ENCODE results near the gene LHX4. TPM values are rescaled to one million over a fixed set of nuclear protein-coding genes. Genes with fewer than 3 reads are reported as not detected.

The LHX4 gene
- total and polyA plus RNA-seq, 4 donors, result under 0.01 to 0.19 (median 0.05) TPM

GRCh38 chr1:180256341-180257027 is 26.4 kb downstream of the LHX4 start:
- peaks cover 0 to 2% (median 0%) of the 10 kb centered on the region in 4 donors for H3K27me3 ChIP-seq (ENCODE audit: control insufficient read depth in 4 of 4, insufficient read depth in 4 of 4, low read length in 3 of 4)
- H3K36me3 ChIP-seq (ENCODE audit: control insufficient read depth in 4 of 4, insufficient read depth in 3 of 4, low read depth in 1 of 4, low read length in 3 of 4), result no peaks in the 10 kb centered on the region
- WGBS, result 83% methylated on average over 15 of the region's 15 CpGs
- no peaks in the 10 kb centered on the region for H3K9me3 ChIP-seq (ENCODE audit: control insufficient read depth in 4 of 4, low read length in 3 of 4)
- H3K9ac ChIP-seq (ENCODE audit: low read depth in 1 of 2, low read length in 2 of 2), result no peak overlapping the region
- no peak overlapping the region for H3K4me3 ChIP-seq (ENCODE audit: low read depth in 1 of 3, low read length in 3 of 3)
- no peaks in the 10 kb centered on the region for H3K4me1 ChIP-seq (ENCODE audit: control insufficient read depth in 4 of 4, insufficient read depth in 4 of 4, low read length in 3 of 4)
- H3K27ac ChIP-seq (ENCODE audit: low read depth in 1 of 2, low read length in 2 of 2), result no peak overlapping the region
- TF ChIP-seq, protein P1, sequence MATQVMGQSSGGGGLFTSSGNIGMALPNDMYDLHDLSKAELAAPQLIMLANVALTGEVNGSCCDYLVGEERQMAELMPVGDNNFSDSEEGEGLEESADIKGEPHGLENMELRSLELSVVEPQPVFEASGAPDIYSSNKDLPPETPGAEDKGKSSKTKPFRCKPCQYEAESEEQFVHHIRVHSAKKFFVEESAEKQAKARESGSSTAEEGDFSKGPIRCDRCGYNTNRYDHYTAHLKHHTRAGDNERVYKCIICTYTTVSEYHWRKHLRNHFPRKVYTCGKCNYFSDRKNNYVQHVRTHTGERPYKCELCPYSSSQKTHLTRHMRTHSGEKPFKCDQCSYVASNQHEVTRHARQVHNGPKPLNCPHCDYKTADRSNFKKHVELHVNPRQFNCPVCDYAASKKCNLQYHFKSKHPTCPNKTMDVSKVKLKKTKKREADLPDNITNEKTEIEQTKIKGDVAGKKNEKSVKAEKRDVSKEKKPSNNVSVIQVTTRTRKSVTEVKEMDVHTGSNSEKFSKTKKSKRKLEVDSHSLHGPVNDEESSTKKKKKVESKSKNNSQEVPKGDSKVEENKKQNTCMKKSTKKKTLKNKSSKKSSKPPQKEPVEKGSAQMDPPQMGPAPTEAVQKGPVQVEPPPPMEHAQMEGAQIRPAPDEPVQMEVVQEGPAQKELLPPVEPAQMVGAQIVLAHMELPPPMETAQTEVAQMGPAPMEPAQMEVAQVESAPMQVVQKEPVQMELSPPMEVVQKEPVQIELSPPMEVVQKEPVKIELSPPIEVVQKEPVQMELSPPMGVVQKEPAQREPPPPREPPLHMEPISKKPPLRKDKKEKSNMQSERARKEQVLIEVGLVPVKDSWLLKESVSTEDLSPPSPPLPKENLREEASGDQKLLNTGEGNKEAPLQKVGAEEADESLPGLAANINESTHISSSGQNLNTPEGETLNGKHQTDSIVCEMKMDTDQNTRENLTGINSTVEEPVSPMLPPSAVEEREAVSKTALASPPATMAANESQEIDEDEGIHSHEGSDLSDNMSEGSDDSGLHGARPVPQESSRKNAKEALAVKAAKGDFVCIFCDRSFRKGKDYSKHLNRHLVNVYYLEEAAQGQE (IDR thresholded peaks at IDR 0.05), result no peak
- TF ChIP-seq FOXA1 (IDR thresholded peaks at IDR 0.05) (no peak), RAD21 (IDR thresholded peaks at IDR 0.05) (no peak)
- TF ChIP-seq, protein P2, sequence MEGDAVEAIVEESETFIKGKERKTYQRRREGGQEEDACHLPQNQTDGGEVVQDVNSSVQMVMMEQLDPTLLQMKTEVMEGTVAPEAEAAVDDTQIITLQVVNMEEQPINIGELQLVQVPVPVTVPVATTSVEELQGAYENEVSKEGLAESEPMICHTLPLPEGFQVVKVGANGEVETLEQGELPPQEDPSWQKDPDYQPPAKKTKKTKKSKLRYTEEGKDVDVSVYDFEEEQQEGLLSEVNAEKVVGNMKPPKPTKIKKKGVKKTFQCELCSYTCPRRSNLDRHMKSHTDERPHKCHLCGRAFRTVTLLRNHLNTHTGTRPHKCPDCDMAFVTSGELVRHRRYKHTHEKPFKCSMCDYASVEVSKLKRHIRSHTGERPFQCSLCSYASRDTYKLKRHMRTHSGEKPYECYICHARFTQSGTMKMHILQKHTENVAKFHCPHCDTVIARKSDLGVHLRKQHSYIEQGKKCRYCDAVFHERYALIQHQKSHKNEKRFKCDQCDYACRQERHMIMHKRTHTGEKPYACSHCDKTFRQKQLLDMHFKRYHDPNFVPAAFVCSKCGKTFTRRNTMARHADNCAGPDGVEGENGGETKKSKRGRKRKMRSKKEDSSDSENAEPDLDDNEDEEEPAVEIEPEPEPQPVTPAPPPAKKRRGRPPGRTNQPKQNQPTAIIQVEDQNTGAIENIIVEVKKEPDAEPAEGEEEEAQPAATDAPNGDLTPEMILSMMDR (IDR thresholded peaks at IDR 0.05; ENCODE audit: low read depth, low read length, missing input control), result no peak
- no peak for DNase-seq (ENCODE audit: low spot score)

DNA sequence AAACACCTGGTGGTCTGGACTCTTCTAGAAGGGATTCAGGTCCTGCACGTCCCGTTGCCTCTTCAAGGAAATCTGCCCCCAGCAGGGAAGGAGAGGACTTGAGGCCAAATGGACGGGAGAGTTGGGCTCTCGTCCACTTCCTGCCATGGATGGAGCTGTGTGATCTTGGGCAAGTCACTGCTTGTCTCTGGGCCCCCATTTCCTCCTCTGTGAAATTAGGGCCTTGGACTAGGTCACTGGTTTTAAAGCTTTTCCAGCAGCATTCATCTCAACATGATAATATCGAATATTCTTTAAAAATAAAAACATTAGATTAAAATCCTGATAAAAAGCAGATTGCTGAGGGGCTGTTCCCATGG is 26.9 kb downstream of the LHX4 start:
- TF ChIP-seq RXRA (IDR thresholded peaks at IDR 0.05), result no peak
- TF ChIP-seq, protein P3, sequence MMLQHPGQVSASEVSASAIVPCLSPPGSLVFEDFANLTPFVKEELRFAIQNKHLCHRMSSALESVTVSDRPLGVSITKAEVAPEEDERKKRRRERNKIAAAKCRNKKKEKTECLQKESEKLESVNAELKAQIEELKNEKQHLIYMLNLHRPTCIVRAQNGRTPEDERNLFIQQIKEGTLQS (IDR thresholded peaks at IDR 0.05), result no peak
- no peak overlapping the region for H3K4me3 ChIP-seq (ENCODE audit: low read depth in 1 of 3, low read length in 3 of 3)
- 76% methylated on average over 5 of the region's 5 CpGs for WGBS
- DNase-seq (ENCODE audit: low spot score), result no peak
- H3K27ac ChIP-seq (ENCODE audit: low read depth in 1 of 2, low read length in 2 of 2), result no peak overlapping the region
- H3K9ac ChIP-seq (ENCODE audit: low read depth in 1 of 2, low read length in 2 of 2), result no peak overlapping the region
- peaks cover 0 to 2% (median 0%) of the 10 kb centered on the region in 4 donors for H3K27me3 ChIP-seq (ENCODE audit: control insufficient read depth in 4 of 4, insufficient read depth in 4 of 4, low read length in 3 of 4)
- no peaks in the 10 kb centered on the region for H3K36me3 ChIP-seq (ENCODE audit: control insufficient read depth in 4 of 4, insufficient read depth in 3 of 4, low read depth in 1 of 4, low read length in 3 of 4)
- no peaks in the 10 kb centered on the region for H3K4me1 ChIP-seq (ENCODE audit: control insufficient read depth in 4 of 4, insufficient read depth in 4 of 4, low read length in 3 of 4)
- no peaks in the 10 kb centered on the region for H3K9me3 ChIP-seq (ENCODE audit: control insufficient read depth in 4 of 4, low read length in 3 of 4)

GRCh38 chr1:180257486-180257885 is 27.4 kb downstream of the LHX4 start:
- no peak for DNase-seq (ENCODE audit: low spot score)
- TF ChIP-seq HNF4G (IDR thresholded peaks at IDR 0.05) (no peak), MAX (IDR thresholded peaks at IDR 0.05) (no peak), FOXA2 (IDR thresholded peaks at IDR 0.05) (no peak), FOXA1 (IDR thresholded peaks at IDR 0.05) (no peak), EGR1 (IDR thresholded peaks at IDR 0.05; ENCODE audit: low read depth in 2 of 2) (no peak), TAF1 (conservative IDR thresholded peaks at IDR 0.05) (no peak), YY1 (IDR thresholded peaks at IDR 0.05) (no peak), HNF4A (conservative IDR thresholded peaks at IDR 0.05) (no peak), NR2F2 (IDR thresholded peaks at IDR 0.05) (no peak), SP1 (IDR thresholded peaks at IDR 0.05) (no peak)
- TF ChIP-seq, protein P4, sequence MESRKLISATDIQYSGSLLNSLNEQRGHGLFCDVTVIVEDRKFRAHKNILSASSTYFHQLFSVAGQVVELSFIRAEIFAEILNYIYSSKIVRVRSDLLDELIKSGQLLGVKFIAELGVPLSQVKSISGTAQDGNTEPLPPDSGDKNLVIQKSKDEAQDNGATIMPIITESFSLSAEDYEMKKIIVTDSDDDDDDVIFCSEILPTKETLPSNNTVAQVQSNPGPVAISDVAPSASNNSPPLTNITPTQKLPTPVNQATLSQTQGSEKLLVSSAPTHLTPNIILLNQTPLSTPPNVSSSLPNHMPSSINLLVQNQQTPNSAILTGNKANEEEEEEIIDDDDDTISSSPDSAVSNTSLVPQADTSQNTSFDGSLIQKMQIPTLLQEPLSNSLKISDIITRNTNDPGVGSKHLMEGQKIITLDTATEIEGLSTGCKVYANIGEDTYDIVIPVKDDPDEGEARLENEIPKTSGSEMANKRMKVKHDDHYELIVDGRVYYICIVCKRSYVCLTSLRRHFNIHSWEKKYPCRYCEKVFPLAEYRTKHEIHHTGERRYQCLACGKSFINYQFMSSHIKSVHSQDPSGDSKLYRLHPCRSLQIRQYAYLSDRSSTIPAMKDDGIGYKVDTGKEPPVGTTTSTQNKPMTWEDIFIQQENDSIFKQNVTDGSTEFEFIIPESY (IDR thresholded peaks at IDR 0.05), result no peak
- TF ChIP-seq, protein P2 (IDR thresholded peaks at IDR 0.05; ENCODE audit: low read depth, low read length, missing input control), result no peak
- TF ChIP-seq, protein P3 (IDR thresholded peaks at IDR 0.05), result no peak

More at GRCh38 chr1:180257486-180257885, 27.4 kb downstream of the LHX4 start:
- no peaks in the 10 kb centered on the region for H3K9me3 ChIP-seq (ENCODE audit: control insufficient read depth in 4 of 4, low read length in 3 of 4)
- H3K27me3 ChIP-seq (ENCODE audit: control insufficient read depth in 4 of 4, insufficient read depth in 4 of 4, low read length in 3 of 4), result peaks cover 0 to 2% (median 0%) of the 10 kb centered on the region in 4 donors
- no peak overlapping the region for H3K9ac ChIP-seq (ENCODE audit: low read depth in 1 of 2, low read length in 2 of 2)
- WGBS, result 78% methylated on average over 8 of the region's 8 CpGs
- no peak overlapping the region for H3K27ac ChIP-seq (ENCODE audit: low read depth in 1 of 2, low read length in 2 of 2)
- H3K4me3 ChIP-seq (ENCODE audit: low read depth in 1 of 3, low read length in 3 of 3), result no peak overlapping the region
- H3K36me3 ChIP-seq (ENCODE audit: control insufficient read depth in 4 of 4, insufficient read depth in 3 of 4, low read depth in 1 of 4, low read length in 3 of 4), result no peaks in the 10 kb centered on the region
- H3K4me1 ChIP-seq (ENCODE audit: control insufficient read depth in 4 of 4, insufficient read depth in 4 of 4, low read length in 3 of 4), result no peaks in the 10 kb centered on the region

All from liver (tissue), 9 donors.